ENCODE data around the gene AP1G2.

Gene AP1G2

GRCh38 chr14:23520899-23521533 lies 46.6 kb downstream of the AP1G2 start:
- no peak for DNase-seq (ENCODE audit: low read depth in 2 of 3, low spot score in 2 of 3)

- DNase-seq (ENCODE audit: low read depth in 2 of 3, low spot score in 2 of 3): no peak
Measured at GRCh38 chr14:23518709-23519108, 48.9 kb downstream of the AP1G2 start.

GRCh38 chr14:23517650-23518326 lies 49.8 kb downstream of the AP1G2 start:
- no peak for DNase-seq (ENCODE audit: low read depth in 2 of 3, low spot score in 2 of 3)

GRCh38 chr14:23514644-23514957 lies 53.0 kb downstream of the AP1G2 start:
- DNase-seq (ENCODE audit: low read depth in 2 of 3, low spot score in 2 of 3): no peak

GRCh38 chr14:23513818-23514643 lies 53.6 kb downstream of the AP1G2 start:
- no peak for DNase-seq (ENCODE audit: low read depth in 2 of 3, low spot score in 2 of 3)

- no peak for DNase-seq (ENCODE audit: low read depth in 2 of 3, low spot score in 2 of 3)
Measured at GRCh38 chr14:23513005-23513817, 54.4 kb downstream of the AP1G2 start.

- no peak for DNase-seq (ENCODE audit: low read depth in 2 of 3, low spot score in 2 of 3)
Measured at GRCh38 chr14:23512156-23512555, 55.4 kb downstream of the AP1G2 start.

All from activated CD8-positive, alpha-beta memory T cell treated with anti-CD3 and anti-CD28 coated beads for 48 hours (primary cell).